Body of pancreas (tissue), 4 donors: ENCODE data around the gene TC2N.

Experiments
- CTCF ChIP-seq, 7 experiments: fragments of 450-650 bp in 4 of 7; fragments of 200-600 bp in 3 of 7; sonication (generic) in 3 of 7; IDR thresholded peaks; one replicate each; pipeline ENCODE4 v1.5.1; 2016 to 2019; ENCODE audit warnings: antibody characterized with exemption in 7 of 7
- POLR2A ChIP-seq, 3 donors: fragments of 450-650 bp; IDR thresholded peaks; one replicate each; pipeline ENCODE4 v1.6.1; 2016; ENCODE audit warnings: antibody characterized with exemption in 3 of 3, mild to moderate bottlenecking in 2 of 3

GRCh38 chr14:91753501-91754128 is 113.7 kb downstream of the TC2N start:
- no peak for TF ChIP-seq POLR2A (IDR thresholded peaks at IDR 0.05)
- TF ChIP-seq CTCF (IDR thresholded peaks at IDR 0.05): no peak
